H1 (cell line): ENCODE data around the gene PIK3R6. TPM values are rescaled to one million over a fixed set of nuclear protein-coding genes. Genes with fewer than 3 reads are reported as not detected.

Experiments used
- CTCF ChIA-PET: fragments of 300-600 bp; sonication (Branson Sonifier 250); formaldehyde crosslinking; loops from one replicate; lab custom pipeline; 2021; ENCODE audit not compliant: partially characterized antibody; lab: Charles Lee
- POLR2A ChIA-PET: fragments of 300-600 bp; sonication (Branson Sonifier 250); formaldehyde crosslinking; loops from one replicate; lab custom pipeline; 2021; ENCODE audit warnings: inconsistent platforms; ENCODE audit not compliant: partially characterized antibody; lab: Charles Lee
- DNase-seq, 2 experiments: peaks; one replicate each; pipeline versions ENCODE4 v3.0.0 to v3.0.0-alpha.2; 2010 to 2022; ENCODE audit warnings: low spot score in 2 of 2, low read depth in 1 of 2, mixed read lengths in 1 of 2
- FAIRE-seq: peaks from 2 replicates; lab custom pipeline; 2011; peaks lifted over from hg19 to GRCh38; lab: Jason Lieb, UNC
- H2AFZ ChIP-seq: 2 replicates; pipeline ENCODE4 v1.8.1; 2012; ENCODE audit warnings: low read length, inconsistent platforms
- H2AK5ac ChIP-seq: 2 replicates; pipeline ENCODE4 v1.6.1; 2013; ENCODE audit warnings: low read depth, low read length
- H2BK120ac ChIP-seq: replicated peaks from 2 replicates; pipeline ENCODE3; 2013; ENCODE audit warnings: low read depth, low read length, inconsistent platforms
- H2BK12ac ChIP-seq: 2 replicates; pipeline ENCODE4 v1.6.1; 2013; ENCODE audit warnings: low read depth, low read length
- H2BK15ac ChIP-seq: 2 replicates; pipeline ENCODE4 v1.6.1; 2013; ENCODE audit warnings: low read length
- H2BK20ac ChIP-seq: 2 replicates; pipeline ENCODE4 v1.6.1; 2013; ENCODE audit warnings: low read length
- H2BK5ac ChIP-seq: 2 replicates; pipeline ENCODE4 v1.6.1; 2013; ENCODE audit warnings: low read depth, low read length
- H3K14ac ChIP-seq: 2 replicates; pipeline ENCODE4 v1.6.1; 2013; ENCODE audit warnings: inconsistent platforms; ENCODE audit not compliant: insufficient read length
- H3K18ac ChIP-seq: 2 replicates; pipeline ENCODE4 v1.6.1; 2013; ENCODE audit warnings: low read length; ENCODE audit errors: extremely low read depth
- H3K23ac ChIP-seq: 2 replicates; pipeline ENCODE4 v1.6.1; 2013; ENCODE audit warnings: inconsistent platforms; ENCODE audit not compliant: insufficient read length
- H3K23me2 ChIP-seq: 2 replicates; pipeline ENCODE4 v1.6.1; 2013; ENCODE audit warnings: low read depth, low read length
- H3K27ac ChIP-seq: 2 replicates; pipeline ENCODE4 v1.6.1; 2011; ENCODE audit warnings: low read depth, low read length, inconsistent platforms
- H3K27me3 ChIP-seq, 4 experiments: replicated peaks in 1 of 4; 1 replicate in 1 of 4; 2 replicates in 3 of 4; pipeline versions ENCODE4 v1.6.1 to v1.8.1; 2011 to 2013; ENCODE audit warnings: low read length in 3 of 4, mild to moderate bottlenecking in 3 of 4, inconsistent platforms in 2 of 4, mixed read lengths in 2 of 4, moderate library complexity in 1 of 4; ENCODE audit not compliant: control insufficient read depth in 3 of 4, insufficient read depth in 3 of 4; ENCODE audit errors: extremely low read depth in 1 of 4
- H3K36me3 ChIP-seq, 4 experiments: 2 replicates each; pipeline versions ENCODE4 v1.6.1 to v1.8.1; 2011 to 2013; ENCODE audit warnings: mild to moderate bottlenecking in 4 of 4, low read length in 3 of 4, moderate library complexity in 2 of 4, control low read depth in 1 of 4, inconsistent platforms in 1 of 4; ENCODE audit not compliant: insufficient read depth in 4 of 4, control insufficient read depth in 2 of 4
- H3K4ac ChIP-seq: replicated peaks from 2 replicates; pipeline ENCODE3; 2013; ENCODE audit warnings: low read length, low read depth, mixed read lengths, inconsistent platforms; ENCODE audit not compliant: insufficient read length
- H3K4me1 ChIP-seq, 4 experiments: replicated peaks in 1 of 4; 1 replicate in 1 of 4; 2 replicates in 3 of 4; pipeline versions ENCODE4 v1.6.1 to v1.8.1; 2011 to 2013; ENCODE audit warnings: low read length in 3 of 4, inconsistent platforms in 2 of 4, mixed read lengths in 1 of 4; ENCODE audit not compliant: insufficient read depth in 4 of 4, control insufficient read depth in 3 of 4
- H3K4me2 ChIP-seq, 2 experiments: 2 replicates each; pipeline versions ENCODE4 v1.6.1 to v1.8.1; 2011 to 2013; ENCODE audit warnings: low read depth in 2 of 2, low read length in 2 of 2, control low read depth in 1 of 2, inconsistent platforms in 1 of 2, mild to moderate bottlenecking in 1 of 2; ENCODE audit not compliant: insufficient read depth in 1 of 2
- H3K4me3 ChIP-seq, 4 experiments: fragments of 200-600, 300-600 bp in 1 of 4; sonication (generic), shearing (Covaris generic), sonication (Bioruptor Twin) in 1 of 4; 2 replicates each; pipeline versions ENCODE4 v1.5.1 to v1.8.1; 2011 to 2016; ENCODE audit warnings: low read length in 4 of 4, low read depth in 3 of 4, control low read depth in 2 of 4, inconsistent platforms in 2 of 4, mild to moderate bottlenecking in 2 of 4, mixed read lengths in 1 of 4, moderate library complexity in 1 of 4; ENCODE audit not compliant: insufficient read depth in 2 of 4; ENCODE audit errors: extremely low read depth in 1 of 4
- H3K56ac ChIP-seq: replicated peaks from 2 replicates; pipeline ENCODE3; 2013; ENCODE audit warnings: low read depth, mild to moderate bottlenecking, mixed read lengths, low read length, inconsistent platforms; ENCODE audit not compliant: insufficient read length
- H3K79me1 ChIP-seq: 2 replicates; pipeline ENCODE4 v1.6.1; 2013; ENCODE audit warnings: low read depth, low read length, control low read depth
- H3K79me2 ChIP-seq, 2 experiments: 2 replicates each; pipeline versions ENCODE4 v1.6.1 to v1.8.1; 2012 to 2013; ENCODE audit warnings: low read length in 2 of 2, mild to moderate bottlenecking in 2 of 2, inconsistent platforms in 1 of 2; ENCODE audit not compliant: insufficient read depth in 2 of 2, control insufficient read depth in 1 of 2
- H3K9ac ChIP-seq, 4 experiments: replicated peaks in 1 of 4; 1 replicate in 1 of 4; 2 replicates in 3 of 4; pipeline versions ENCODE4 v1.6.1 to v1.8.1; 2011 to 2013; ENCODE audit warnings: low read depth in 3 of 4, low read length in 3 of 4, control low read depth in 2 of 4, mild to moderate bottlenecking in 2 of 4, moderate library complexity in 2 of 4, inconsistent platforms in 1 of 4; ENCODE audit errors: extremely low read depth in 1 of 4
- H3K9me3 ChIP-seq, 2 experiments: 2 replicates each; pipeline versions ENCODE4 v1.6.1 to v1.8.1; 2012 to 2013; ENCODE audit warnings: mild to moderate bottlenecking in 2 of 2, moderate library complexity in 2 of 2, control low read depth in 1 of 2, inconsistent platforms in 1 of 2, low read depth in 1 of 2, low read length in 1 of 2, mixed read lengths in 1 of 2; ENCODE audit not compliant: insufficient read depth in 2 of 2
- H4K20me1 ChIP-seq, 2 experiments: replicated peaks in 1 of 2; 2 replicates each; pipeline versions ENCODE3 to v1.8.1; 2011 to 2013; ENCODE audit warnings: inconsistent platforms in 2 of 2, low read length in 2 of 2, mild to moderate bottlenecking in 1 of 2; ENCODE audit not compliant: insufficient read depth in 2 of 2, control insufficient read depth in 1 of 2
- H4K5ac ChIP-seq: 2 replicates; pipeline ENCODE4 v1.6.1; 2013; ENCODE audit warnings: low read length, low read depth, mixed read lengths, inconsistent platforms; ENCODE audit not compliant: insufficient read length
- H4K8ac ChIP-seq: 2 replicates; pipeline ENCODE4 v1.8.0; 2013; ENCODE audit warnings: mild to moderate bottlenecking, moderate library complexity, low read length, inconsistent platforms; ENCODE audit not compliant: insufficient read depth; ENCODE audit errors: extremely low read depth
- H4K91ac ChIP-seq: replicated peaks from 2 replicates; pipeline ENCODE3; 2013; ENCODE audit warnings: low read length, mixed read lengths, inconsistent platforms; ENCODE audit not compliant: insufficient read length
- BCL11A ChIP-seq, 2 experiments: IDR thresholded peaks; one replicate each; pipeline ENCODE4 v1.6.1; 2011; ENCODE audit warnings: low read depth in 2 of 2, low read length in 2 of 2, mild to moderate bottlenecking in 2 of 2
- CTBP2 ChIP-seq: IDR thresholded peaks from 2 replicates; pipeline ENCODE4 v1.7.0; 2011; ENCODE audit warnings: borderline replicate concordance, mild to moderate bottlenecking, moderate library complexity, mixed read lengths, low read length; ENCODE audit not compliant: insufficient read depth, insufficient read length
- E2F6 ChIP-seq: IDR thresholded peaks from 2 replicates; pipeline ENCODE4 v1.6.1; 2012; ENCODE audit warnings: inconsistent platforms
- HDAC6 ChIP-seq: IDR thresholded peaks from one replicate; pipeline ENCODE4 v1.7.1; 2012; ENCODE audit warnings: low read depth, mild to moderate bottlenecking, inconsistent platforms, low read length, moderate library complexity
- NANOG ChIP-seq: IDR thresholded peaks from 2 replicates; pipeline ENCODE4 v1.6.1; 2011; ENCODE audit warnings: low read length, low read depth, mild to moderate bottlenecking, inconsistent platforms; ENCODE audit not compliant: insufficient read depth, poor library complexity, severe bottlenecking
- POU5F1 ChIP-seq: IDR thresholded peaks from 2 replicates; pipeline ENCODE4 v1.6.1; 2011; ENCODE audit warnings: low read depth, mild to moderate bottlenecking, low read length, moderate library complexity
- RXRA ChIP-seq: IDR thresholded peaks from 2 replicates; pipeline ENCODE4 v1.6.1; 2011; ENCODE audit warnings: low read depth, mild to moderate bottlenecking, low read length, moderate library complexity; ENCODE audit not compliant: insufficient read depth
- TAF7 ChIP-seq: optimal IDR thresholded peaks from 2 replicates; pipeline ENCODE3; 2011; ENCODE audit warnings: low read depth, mild to moderate bottlenecking, inconsistent platforms, low read length, moderate library complexity, borderline replicate concordance
- TBP ChIP-seq: IDR thresholded peaks from 2 replicates; pipeline ENCODE4 v1.6.1; 2011; ENCODE audit warnings: low read depth, low read length, improper control_type of control experiment
- TCF12 ChIP-seq: IDR thresholded peaks from 2 replicates; pipeline ENCODE4 v1.6.1; 2011; ENCODE audit warnings: low read depth, mild to moderate bottlenecking, low read length
- TEAD4 ChIP-seq: IDR thresholded peaks from 2 replicates; pipeline ENCODE4 v1.6.1; 2012; ENCODE audit warnings: low read depth, low read length, inconsistent platforms, mixed read lengths
- YY1 ChIP-seq: IDR thresholded peaks from 2 replicates; pipeline ENCODE4 v1.6.1; 2011; ENCODE audit warnings: low read depth, mild to moderate bottlenecking, low read length
- WGBS, 2 experiments: shearing (Covaris generic) in 1 of 2; methylation state at CpG; one replicate each; pipeline versions ENCODE4 v1.1.6 to v1.1.7; 2013 to 2015; ENCODE audit warnings: low lambda C conversion rate in 2 of 2, mixed read lengths in 2 of 2, inconsistent platforms in 1 of 2, low coverage in 1 of 2, missing lambda C conversion rate in 1 of 2; ENCODE audit not compliant: insufficient replicate concordance in 2 of 2, insufficient coverage in 1 of 2, insufficient read length in 1 of 2; ENCODE audit errors: extremely low coverage in 1 of 2, missing lambda C conversion rate in 1 of 2; 5-methylcytosine and 5-hydroxymethylcytosine counted together
- polyA plus RNA-seq, 7 experiments: library from polyadenylated mRNA; depleted of rRNA in 3 of 7; stranded (reverse) in 5 of 7; unstranded in 2 of 7; fragments of >200 nt in 5 of 7; fragments of 200-250 nt in 2 of 7; gene quantifications; 1 replicate in 5 of 7; 2 replicates in 1 of 7; 4 replicates in 1 of 7; pipeline versions ENCODE4 v1.2.1 to v1.2.3, GENCODE V29; 2011 to 2013; ENCODE audit warnings: missing spikeins in 2 of 7, mixed read lengths in 2 of 7
- total RNA-seq: library from RNA; stranded (reverse); fragmentation: NEBNext Ultra II Directional; extraction: Animal tissue kit (Norgen Biotek cat#: 25700); gene quantifications from 2 replicates; pipeline ENCODE4 v1.2.1, GENCODE V29; 2021

PIK3R6 gene
- total and polyA plus RNA-seq, 2 of the 8 experiments (the other 6 are each of a cell fraction or from before 2014, with no cell fraction given), result 0.24 to 1.2 TPM

- 85% methylated on average over 4 of the region's 4 CpGs; no CpG with 5 or more reads in 1 of the 2 experiments for WGBS, 2 experiments
- TF ChIP-seq RXRA (no peak), TCF12 (no peak), TBP (no peak), TEAD4 (no peak), TAF7 (no peak), CTBP2 (no peak), YY1 (no peak), POU5F1 (no peak), BCL11A (IDR thresholded peaks at IDR 0.05; ENCODE audit: low read depth in 2 of 2, low read length in 2 of 2) (no peak), HDAC6 (no peak), E2F6 (no peak), NANOG (no peak)
These were observed 18.0 kb downstream of the PIK3R6 start for GRCh38 chr17:8849311-8850041.

More at GRCh38 chr17:8849311-8850041, 18.0 kb downstream of the PIK3R6 start:
- H3K9me3 ChIP-seq, result no peaks in the 10 kb centered on the region
- H3K4ac ChIP-seq, result no peak overlapping the region
- H4K91ac ChIP-seq, result no peak overlapping the region
- H3K18ac ChIP-seq, result no peak overlapping the region
- H4K5ac ChIP-seq, result no peak overlapping the region
- H3K23ac ChIP-seq, result no peak overlapping the region
- no peak overlapping the region for H2BK12ac ChIP-seq
- no peak overlapping the region for H2BK15ac ChIP-seq
- no peak overlapping the region for H2BK20ac ChIP-seq
- no peak overlapping the region for H2AK5ac ChIP-seq
- H3K56ac ChIP-seq, result no peak overlapping the region
- H4K8ac ChIP-seq, result no peak overlapping the region
- no peaks in the 10 kb centered on the region for H3K79me1 ChIP-seq
- no peak overlapping the region for H3K4me3 ChIP-seq
- H3K4me1 ChIP-seq, result peaks cover 0 to 3% (median 0%) of the 10 kb centered on the region in 4 experiments; a peak in 1 of 7 replicates
- ChIA-PET CTCF (interaction anchor here (0.6 to 1.6 kb wide), 8 partner anchors 8 to 198 kb away, joined by 3 to 5 read pairs (median 4); no protein-coding TSS in a partner anchor), POLR2A (no interaction called here)
- no peak overlapping the region for H2BK5ac ChIP-seq
- no peak overlapping the region for H3K4me2 ChIP-seq
- no peak overlapping the region for H3K27ac ChIP-seq
- no peaks in the 10 kb centered on the region for H4K20me1 ChIP-seq
- no peak overlapping the region for H3K9ac ChIP-seq
- no peaks in the 10 kb centered on the region for H3K36me3 ChIP-seq
- no peak overlapping the region for H3K14ac ChIP-seq
- FAIRE-seq (no peak), DNase-seq (no peak)
- no peaks in the 10 kb centered on the region for H3K23me2 ChIP-seq
- no peak overlapping the region for H2BK120ac ChIP-seq
- no peak overlapping the region for H2AFZ ChIP-seq
- no peaks in the 10 kb centered on the region for H3K79me2 ChIP-seq
- H3K27me3 ChIP-seq, result no peaks in the 10 kb centered on the region
